Measurements from ENCODE around the gene CNOT11.

The CNOT11 gene

DNA sequence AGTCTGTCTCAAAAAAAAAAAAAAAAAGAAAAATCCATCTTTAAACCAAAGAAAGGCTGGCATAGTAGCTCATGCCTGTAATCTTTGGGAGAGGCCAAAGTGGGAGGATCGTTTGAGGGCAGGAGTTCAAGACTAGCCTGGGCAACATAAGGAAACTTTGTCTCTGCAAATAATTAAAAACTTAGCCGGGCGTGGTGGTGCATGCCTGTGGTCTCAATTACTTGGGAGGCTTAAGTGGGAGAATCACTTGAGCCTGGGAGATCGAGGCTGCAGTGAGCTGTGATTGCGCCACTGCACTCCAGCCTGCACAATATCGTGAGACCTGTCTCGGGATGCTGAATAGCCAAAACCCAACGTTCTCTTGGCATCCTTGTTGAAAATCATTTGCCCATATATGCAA, 6.1 kb downstream of the CNOT11 start:
- TF ChIP-seq ZNF274 (IDR thresholded peaks at IDR 0.05; ENCODE audit: low read depth, low read length): no peak
- H3K4me3 ChIP-seq (ENCODE audit: low read length): no peak overlapping the region

DNA sequence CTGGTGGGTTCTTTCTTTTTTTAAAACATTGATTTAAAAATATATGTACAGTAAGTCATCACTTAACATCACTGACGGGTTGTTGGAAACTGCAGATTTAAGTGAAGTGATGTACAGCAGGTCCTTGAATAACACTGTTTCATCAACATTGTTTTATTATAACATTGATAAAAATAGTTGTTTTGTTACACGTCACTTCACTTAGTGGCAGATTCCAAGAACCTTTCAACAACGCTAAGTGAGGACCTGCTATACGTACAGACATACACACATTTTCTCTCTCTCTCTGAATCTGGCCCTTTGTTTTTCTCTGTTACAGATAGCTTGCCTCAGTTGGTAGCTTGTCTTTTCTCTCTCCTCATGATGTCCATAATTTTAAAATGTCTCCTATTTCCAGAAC, 9.5 kb downstream of the CNOT11 start:
- no peak for TF ChIP-seq ZNF274 (IDR thresholded peaks at IDR 0.05; ENCODE audit: low read depth, low read length)

DNA sequence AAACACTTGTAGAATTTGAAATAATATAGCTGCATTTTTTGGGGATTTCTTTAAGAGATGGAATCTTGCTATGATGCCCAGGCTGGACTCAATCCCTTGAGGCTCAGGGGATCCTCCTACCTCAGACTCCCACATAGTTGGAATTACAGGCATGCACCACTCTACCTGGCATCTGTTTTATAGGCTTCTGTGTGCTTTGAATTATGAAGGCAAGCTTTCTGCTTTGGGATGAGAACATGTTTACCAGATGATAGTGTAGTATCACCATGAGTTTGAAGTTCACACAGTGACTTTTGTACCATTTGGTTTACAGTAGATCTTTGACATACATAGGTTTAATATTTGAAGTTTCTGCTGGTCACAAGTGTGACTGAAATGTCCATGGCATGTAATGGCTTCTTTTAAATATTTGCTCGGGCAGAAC, 10.7 kb downstream of the CNOT11 start:
- TF ChIP-seq ZNF274 (IDR thresholded peaks at IDR 0.05; ENCODE audit: low read depth, low read length): no peak
- H3K4me3 ChIP-seq (ENCODE audit: low read length): no peak overlapping the region

More for the DNA sequence above, 9.5 kb downstream of the CNOT11 start:
- H3K4me3 ChIP-seq (ENCODE audit: low read length): no peak overlapping the region

DNA sequence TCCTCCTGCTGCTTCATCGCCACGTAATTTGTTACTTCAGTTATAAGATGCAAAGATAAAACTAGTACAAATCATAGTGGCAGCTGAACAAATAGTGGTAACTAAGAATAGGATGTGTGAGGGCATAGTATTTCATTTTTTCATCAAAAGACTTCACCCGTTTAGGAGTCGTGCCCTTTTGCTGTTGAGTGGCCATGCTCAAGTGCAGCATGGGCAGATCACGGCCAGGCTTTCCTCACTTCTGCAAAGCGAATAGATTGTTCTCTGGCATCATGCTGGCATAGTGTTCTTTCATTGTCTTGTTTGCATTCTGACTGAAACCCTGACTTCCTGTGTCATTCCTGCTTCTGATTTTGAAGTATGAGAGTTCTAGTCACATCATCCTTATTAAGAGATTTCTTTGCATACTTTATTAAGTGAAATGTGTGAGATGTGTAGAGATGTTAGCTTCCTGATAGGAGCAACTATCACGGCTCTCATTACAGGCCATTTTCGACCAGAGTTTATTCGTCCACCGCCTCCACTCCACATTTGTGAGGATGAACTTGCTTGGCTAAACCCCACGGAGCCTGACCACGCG, 11.8 kb downstream of the CNOT11 start:
- TF ChIP-seq ZNF274 (IDR thresholded peaks at IDR 0.05; ENCODE audit: low read depth, low read length): no peak
- H3K4me3 ChIP-seq (ENCODE audit: low read length): no peak overlapping the region

DNA sequence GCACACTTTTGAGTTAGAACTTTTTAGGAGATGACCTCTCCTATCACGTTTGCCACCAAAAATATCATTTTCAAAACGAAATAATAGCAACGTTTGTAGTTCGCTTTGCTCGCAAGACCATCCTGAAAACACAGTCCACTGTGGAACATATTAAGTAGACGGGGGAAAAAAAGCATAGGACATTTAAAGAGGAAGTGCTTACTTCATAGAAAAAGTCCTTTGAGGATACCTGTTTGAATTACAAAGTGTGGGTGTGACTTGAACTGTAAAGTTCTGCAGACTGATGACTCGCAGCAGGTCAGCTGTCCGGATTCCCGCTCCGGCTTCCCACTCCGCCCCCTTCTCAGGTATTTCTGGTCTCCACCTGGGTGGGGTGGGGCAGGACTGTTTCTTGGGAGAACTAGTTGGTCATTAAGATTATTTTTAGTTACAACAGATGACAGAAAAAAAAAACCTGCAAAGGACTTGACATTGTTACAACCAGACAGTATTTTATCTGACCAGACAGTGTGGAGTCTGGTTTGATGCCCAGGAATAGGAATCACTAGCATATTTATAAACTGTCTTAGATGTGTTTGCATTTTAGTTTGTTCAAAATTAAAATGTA, 13.3 kb downstream of the CNOT11 start:
- no peak overlapping the region for H3K4me3 ChIP-seq (ENCODE audit: low read length)
- no peak for TF ChIP-seq ZNF274 (IDR thresholded peaks at IDR 0.05; ENCODE audit: low read depth, low read length)

DNA sequence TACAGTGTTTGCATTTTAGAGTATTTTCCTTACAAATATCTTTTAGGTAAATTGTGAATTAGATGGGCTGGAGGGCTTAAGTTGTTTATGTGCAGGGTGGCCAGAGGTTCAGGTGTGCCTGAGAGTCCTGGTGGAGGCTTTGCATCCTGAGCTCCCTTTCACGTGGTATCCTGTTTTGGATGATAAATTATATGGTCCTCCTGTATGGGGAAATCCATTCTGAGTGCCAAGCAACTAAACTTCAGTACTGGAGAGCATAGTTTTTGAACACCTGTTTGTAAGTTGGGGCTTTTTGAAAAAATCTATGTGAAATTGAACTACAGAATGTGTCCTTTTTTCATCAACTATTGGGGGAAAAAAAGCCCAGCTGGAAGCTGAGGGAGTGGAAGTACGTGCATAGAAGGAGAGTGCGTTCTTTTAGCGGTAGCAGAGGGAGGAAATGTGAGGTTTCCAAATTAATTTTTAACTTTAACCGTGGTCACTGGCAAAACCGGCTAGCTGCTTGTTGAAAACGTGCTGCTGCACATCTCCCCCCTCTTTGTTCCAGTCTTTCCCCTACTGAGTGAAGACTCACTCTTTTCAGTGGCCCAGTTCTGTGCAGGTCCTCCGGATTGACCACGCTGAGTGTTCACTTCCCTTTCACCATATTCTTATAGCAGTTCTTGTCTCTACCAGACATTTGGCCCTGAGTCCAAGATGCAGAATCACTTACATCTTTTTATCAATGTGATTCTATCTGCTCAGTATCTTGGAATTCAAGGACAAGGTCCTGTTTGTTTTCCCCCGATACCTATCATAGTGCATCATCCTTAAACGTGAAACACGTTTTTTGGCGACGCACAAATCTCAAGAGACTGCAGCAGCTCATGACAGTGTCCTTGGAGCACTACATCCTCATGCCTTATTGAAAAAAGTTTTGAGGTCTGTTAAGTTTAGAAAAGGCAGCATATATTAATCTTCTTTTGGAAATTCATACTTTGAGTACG, 15.3 kb downstream of the CNOT11 start:
- TF ChIP-seq ZNF274 (IDR thresholded peaks at IDR 0.05; ENCODE audit: low read depth, low read length): no peak
- peak overlapping the region; percentile 35; the same call in 1 of the 2 replicates for H3K4me3 ChIP-seq (ENCODE audit: low read length)

DNA sequence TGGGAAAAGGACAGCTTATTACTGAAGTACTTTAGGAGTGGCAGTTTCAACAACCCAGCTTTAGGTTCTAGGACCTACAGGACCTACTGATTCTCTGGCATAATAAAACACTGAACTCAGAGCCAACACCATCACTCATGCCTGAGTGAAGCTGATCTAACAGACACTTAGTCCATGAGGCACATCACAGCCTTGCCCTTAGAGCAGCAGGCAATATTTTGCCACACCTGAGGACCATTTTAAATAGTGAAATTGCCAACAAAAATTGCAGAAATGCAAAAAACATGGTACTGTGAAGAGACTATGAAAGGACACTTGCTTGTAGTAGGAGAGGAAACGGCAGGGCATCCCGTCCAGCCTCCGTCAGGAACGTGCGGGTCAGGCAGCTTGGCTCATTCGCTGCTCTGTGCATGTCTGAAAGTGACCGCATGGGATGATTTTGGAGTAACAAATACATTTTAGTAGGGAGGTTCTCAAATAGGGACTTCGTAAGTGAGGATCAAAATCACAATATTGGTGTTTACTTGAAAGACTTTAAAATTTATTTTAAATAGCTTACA, 18.1 kb downstream of the CNOT11 start:
- TF ChIP-seq ZNF274 (IDR thresholded peaks at IDR 0.05; ENCODE audit: low read depth, low read length): no peak
- H3K4me3 ChIP-seq (ENCODE audit: low read length): no peak overlapping the region

DNA sequence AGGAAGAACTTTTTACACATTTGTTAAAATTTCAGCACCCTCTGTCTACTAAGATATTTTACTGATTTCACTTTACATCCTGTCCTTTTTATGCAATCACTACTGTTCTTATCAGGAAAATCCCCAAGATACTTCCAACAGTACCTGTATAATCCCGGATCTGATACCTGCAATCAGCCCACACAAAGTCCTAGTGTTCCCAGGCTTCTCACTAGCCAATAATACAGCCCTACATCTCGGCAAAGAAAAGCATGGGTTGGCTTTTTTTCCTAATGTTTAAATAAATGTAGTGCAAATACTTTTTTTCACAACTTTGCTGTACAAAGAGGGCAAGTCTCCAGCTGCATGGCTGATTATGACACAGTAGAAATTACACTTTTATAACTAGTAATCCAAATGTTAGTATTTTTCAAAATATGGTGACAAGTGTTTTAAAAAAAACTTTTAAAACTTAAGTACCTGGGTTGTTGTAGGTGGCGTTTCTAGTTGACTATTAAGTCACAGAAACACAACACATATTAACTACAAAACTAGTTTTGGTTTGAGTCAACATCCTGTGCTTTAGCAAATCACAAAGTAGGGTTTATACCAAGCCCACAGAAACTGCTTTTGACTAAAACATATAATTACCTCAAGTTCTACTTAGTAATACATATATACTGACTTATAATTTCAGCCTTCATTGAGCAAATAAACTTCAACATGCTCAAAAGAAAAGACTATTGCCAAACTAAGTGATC, 19.5 kb downstream of the CNOT11 start:
- peak overlapping the region; percentile 48; the same call in 1 of the 2 replicates for H3K4me3 ChIP-seq (ENCODE audit: low read length)
- TF ChIP-seq ZNF274 (IDR thresholded peaks at IDR 0.05; ENCODE audit: low read depth, low read length): no peak

DNA sequence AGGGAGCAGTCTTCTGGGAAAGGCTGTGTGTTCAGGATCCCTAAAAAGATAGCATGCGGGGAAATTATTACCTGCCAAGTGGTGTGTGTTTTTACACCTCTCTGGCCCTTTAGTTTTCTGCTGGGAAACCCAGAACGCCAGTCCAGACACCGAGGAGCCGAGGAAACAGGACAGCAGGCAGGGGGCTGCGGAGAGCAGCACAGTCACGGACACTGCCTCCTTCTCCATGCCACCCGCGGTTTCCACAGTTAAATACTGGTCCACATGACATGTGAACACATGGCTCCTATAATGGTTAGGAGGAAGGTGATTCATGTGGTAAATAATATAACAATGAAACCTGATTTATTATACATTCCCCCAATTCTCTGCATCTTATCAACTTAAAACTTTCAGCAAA, 20.4 kb downstream of the CNOT11 start:
- H3K4me3 ChIP-seq (ENCODE audit: low read length): peak overlapping the region; percentile 48; the same call in 1 of the 2 replicates
- no peak for TF ChIP-seq ZNF274 (IDR thresholded peaks at IDR 0.05; ENCODE audit: low read depth, low read length)

DNA sequence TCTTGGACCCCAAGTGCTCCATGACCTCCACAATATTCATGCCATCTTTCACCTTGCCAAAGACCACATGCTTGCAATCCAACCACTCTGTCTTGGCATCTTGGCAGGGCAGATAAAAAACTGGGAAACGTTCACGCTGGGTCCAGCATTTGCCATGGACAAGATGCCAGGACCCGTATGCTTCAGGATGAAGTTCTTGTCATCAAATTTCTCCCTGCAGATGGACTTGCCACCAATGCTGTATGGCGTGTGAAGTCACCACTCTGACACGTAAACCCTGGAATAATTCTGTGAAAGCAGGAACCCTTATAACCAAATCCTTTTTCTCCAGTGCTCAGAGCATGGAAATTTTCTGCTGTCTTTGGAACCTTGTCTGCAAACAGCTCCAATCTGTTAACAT, 21.5 kb downstream of the CNOT11 start:
- no peak for TF ChIP-seq ZNF274 (IDR thresholded peaks at IDR 0.05; ENCODE audit: low read depth, low read length)
- H3K4me3 ChIP-seq (ENCODE audit: low read length): no peak overlapping the region

DNA sequence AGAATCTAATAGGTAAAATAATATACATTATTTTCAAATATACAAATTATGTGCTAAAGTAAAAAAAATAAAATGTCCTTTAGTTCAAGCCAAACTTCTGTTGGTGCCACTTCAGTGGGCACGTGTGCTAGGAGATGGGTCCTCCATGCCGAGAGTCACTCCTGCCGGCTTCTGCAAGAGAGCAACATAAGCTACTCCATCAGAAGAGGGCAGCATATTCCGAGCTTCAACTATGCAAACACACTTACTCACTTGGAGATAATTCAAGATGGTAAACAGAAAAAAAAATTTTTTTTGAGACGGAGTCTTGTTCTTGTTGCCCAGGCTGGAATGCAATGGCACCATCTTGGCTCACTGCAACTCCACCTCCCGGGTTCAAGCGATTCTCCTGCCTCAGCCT, 24.4 kb downstream of the CNOT11 start:
- no peak for TF ChIP-seq ZNF274 (IDR thresholded peaks at IDR 0.05; ENCODE audit: low read depth, low read length)
- H3K4me3 ChIP-seq (ENCODE audit: low read length): no peak overlapping the region

DNA sequence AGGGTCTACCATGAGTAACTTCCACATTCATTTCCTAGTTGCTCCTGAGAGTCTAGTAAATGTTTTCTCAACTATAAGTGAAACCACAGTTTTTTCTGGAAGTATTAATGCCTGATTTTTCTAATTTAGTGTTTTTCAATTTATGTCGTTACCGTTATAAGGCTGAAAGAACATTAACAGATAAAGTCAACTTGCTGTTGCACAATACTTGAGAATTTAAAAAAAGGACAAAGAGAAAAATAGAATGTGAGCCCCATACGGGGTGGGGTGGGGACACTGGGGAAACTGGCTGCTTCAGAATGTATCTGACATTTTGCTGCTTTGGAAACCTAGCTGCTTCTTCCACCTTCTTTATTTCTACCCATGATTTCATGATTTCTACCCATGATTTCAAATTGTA, 26.2 kb downstream of the CNOT11 start:
- TF ChIP-seq ZNF274 (IDR thresholded peaks at IDR 0.05; ENCODE audit: low read depth, low read length): no peak
- no peak overlapping the region for H3K4me3 ChIP-seq (ENCODE audit: low read length)

DNA sequence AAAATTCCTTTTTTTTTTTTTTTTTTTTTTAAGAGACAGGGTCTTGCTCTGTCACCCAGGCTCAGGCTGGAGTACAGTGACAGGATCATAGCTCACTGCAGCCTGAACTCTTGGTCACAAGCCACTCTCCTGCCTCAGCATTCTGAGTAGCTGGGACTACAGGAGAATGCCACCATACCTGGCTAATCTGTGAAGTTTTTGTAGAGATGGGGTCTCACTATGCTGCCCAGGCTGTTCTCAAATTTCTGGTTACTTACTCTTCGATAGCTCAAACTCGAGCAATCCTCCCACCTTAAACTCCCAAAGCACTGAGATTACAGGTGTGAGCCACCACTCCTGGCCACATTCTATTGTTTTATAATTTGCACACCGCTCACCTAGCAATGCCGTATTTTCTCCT, 28.8 kb downstream of the CNOT11 start:
- no peak for TF ChIP-seq ZNF274 (IDR thresholded peaks at IDR 0.05; ENCODE audit: low read depth, low read length)
- H3K4me3 ChIP-seq (ENCODE audit: low read length): no peak overlapping the region

DNA sequence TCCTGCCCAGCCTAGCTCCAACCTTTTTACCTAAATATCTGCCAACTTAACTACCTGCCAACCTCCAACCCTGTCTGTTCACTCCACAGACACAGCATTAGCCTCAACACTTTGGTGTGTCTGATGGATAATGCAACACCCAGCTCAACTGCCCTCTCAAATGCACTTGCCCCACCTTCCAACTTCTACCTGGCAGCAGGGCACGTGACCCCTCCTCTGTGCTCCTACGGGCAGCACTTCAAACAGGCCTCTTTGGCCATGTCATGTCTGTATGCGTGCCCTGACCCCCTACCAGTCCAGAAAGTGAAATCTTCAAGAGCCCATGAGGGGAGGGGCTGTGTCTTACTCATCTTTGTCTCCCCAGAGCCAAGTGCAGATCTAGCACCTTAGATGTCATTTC, 30.3 kb downstream of the CNOT11 start:
- no peak for TF ChIP-seq ZNF274 (IDR thresholded peaks at IDR 0.05; ENCODE audit: low read depth, low read length)
- no peak overlapping the region for H3K4me3 ChIP-seq (ENCODE audit: low read length)
